H1 (cell line): ENCODE data around the gene CLRN1. TPM values are rescaled to one million over a fixed set of nuclear protein-coding genes. Genes with fewer than 3 reads are reported as not detected.

Source experiments
- CTCF ChIA-PET: fragments of 300-600 bp; sonication (Branson Sonifier 250); formaldehyde crosslinking; loops from one replicate; lab custom pipeline; 2021; ENCODE audit not compliant: partially characterized antibody; lab: Charles Lee
- POLR2A ChIA-PET: fragments of 300-600 bp; sonication (Branson Sonifier 250); formaldehyde crosslinking; loops from one replicate; lab custom pipeline; 2021; ENCODE audit warnings: inconsistent platforms; ENCODE audit not compliant: partially characterized antibody; lab: Charles Lee
- DNase-seq, 2 experiments: peaks; one replicate each; pipeline versions ENCODE4 v3.0.0 to v3.0.0-alpha.2; 2010 to 2022; ENCODE audit warnings: low spot score in 2 of 2, low read depth in 1 of 2, mixed read lengths in 1 of 2
- FAIRE-seq: peaks from 2 replicates; lab custom pipeline; 2011; peaks lifted over from hg19 to GRCh38; lab: Jason Lieb, UNC
- H2AFZ ChIP-seq: 2 replicates; pipeline ENCODE4 v1.8.1; 2012; ENCODE audit warnings: low read length, inconsistent platforms
- H2AK5ac ChIP-seq: 2 replicates; pipeline ENCODE4 v1.6.1; 2013; ENCODE audit warnings: low read depth, low read length
- H2BK120ac ChIP-seq: replicated peaks from 2 replicates; pipeline ENCODE3; 2013; ENCODE audit warnings: low read depth, low read length, inconsistent platforms
- H2BK12ac ChIP-seq: 2 replicates; pipeline ENCODE4 v1.6.1; 2013; ENCODE audit warnings: low read depth, low read length
- H2BK15ac ChIP-seq: 2 replicates; pipeline ENCODE4 v1.6.1; 2013; ENCODE audit warnings: low read length
- H2BK20ac ChIP-seq: 2 replicates; pipeline ENCODE4 v1.6.1; 2013; ENCODE audit warnings: low read length
- H2BK5ac ChIP-seq: 2 replicates; pipeline ENCODE4 v1.6.1; 2013; ENCODE audit warnings: low read depth, low read length
- H3K14ac ChIP-seq: 2 replicates; pipeline ENCODE4 v1.6.1; 2013; ENCODE audit warnings: inconsistent platforms; ENCODE audit not compliant: insufficient read length
- H3K18ac ChIP-seq: 2 replicates; pipeline ENCODE4 v1.6.1; 2013; ENCODE audit warnings: low read length; ENCODE audit errors: extremely low read depth
- H3K23ac ChIP-seq: 2 replicates; pipeline ENCODE4 v1.6.1; 2013; ENCODE audit warnings: inconsistent platforms; ENCODE audit not compliant: insufficient read length
- H3K23me2 ChIP-seq: 2 replicates; pipeline ENCODE4 v1.6.1; 2013; ENCODE audit warnings: low read depth, low read length
- H3K27ac ChIP-seq: 2 replicates; pipeline ENCODE4 v1.6.1; 2011; ENCODE audit warnings: low read depth, low read length, inconsistent platforms
- H3K27me3 ChIP-seq, 4 experiments: replicated peaks in 1 of 4; 1 replicate in 1 of 4; 2 replicates in 3 of 4; pipeline versions ENCODE4 v1.6.1 to v1.8.1; 2011 to 2013; ENCODE audit warnings: low read length in 3 of 4, mild to moderate bottlenecking in 3 of 4, inconsistent platforms in 2 of 4, mixed read lengths in 2 of 4, moderate library complexity in 1 of 4; ENCODE audit not compliant: control insufficient read depth in 3 of 4, insufficient read depth in 3 of 4; ENCODE audit errors: extremely low read depth in 1 of 4
- H3K36me3 ChIP-seq, 4 experiments: 2 replicates each; pipeline versions ENCODE4 v1.6.1 to v1.8.1; 2011 to 2013; ENCODE audit warnings: mild to moderate bottlenecking in 4 of 4, low read length in 3 of 4, moderate library complexity in 2 of 4, control low read depth in 1 of 4, inconsistent platforms in 1 of 4; ENCODE audit not compliant: insufficient read depth in 4 of 4, control insufficient read depth in 2 of 4
- H3K4ac ChIP-seq: replicated peaks from 2 replicates; pipeline ENCODE3; 2013; ENCODE audit warnings: low read length, low read depth, mixed read lengths, inconsistent platforms; ENCODE audit not compliant: insufficient read length
- H3K4me1 ChIP-seq, 4 experiments: replicated peaks in 1 of 4; 1 replicate in 1 of 4; 2 replicates in 3 of 4; pipeline versions ENCODE4 v1.6.1 to v1.8.1; 2011 to 2013; ENCODE audit warnings: low read length in 3 of 4, inconsistent platforms in 2 of 4, mixed read lengths in 1 of 4; ENCODE audit not compliant: insufficient read depth in 4 of 4, control insufficient read depth in 3 of 4
- H3K4me2 ChIP-seq, 2 experiments: 2 replicates each; pipeline versions ENCODE4 v1.6.1 to v1.8.1; 2011 to 2013; ENCODE audit warnings: low read depth in 2 of 2, low read length in 2 of 2, control low read depth in 1 of 2, inconsistent platforms in 1 of 2, mild to moderate bottlenecking in 1 of 2; ENCODE audit not compliant: insufficient read depth in 1 of 2
- H3K4me3 ChIP-seq, 4 experiments: fragments of 200-600, 300-600 bp in 1 of 4; sonication (generic), shearing (Covaris generic), sonication (Bioruptor Twin) in 1 of 4; 2 replicates each; pipeline versions ENCODE4 v1.5.1 to v1.8.1; 2011 to 2016; ENCODE audit warnings: low read length in 4 of 4, low read depth in 3 of 4, control low read depth in 2 of 4, inconsistent platforms in 2 of 4, mild to moderate bottlenecking in 2 of 4, mixed read lengths in 1 of 4, moderate library complexity in 1 of 4; ENCODE audit not compliant: insufficient read depth in 2 of 4; ENCODE audit errors: extremely low read depth in 1 of 4
- H3K56ac ChIP-seq: replicated peaks from 2 replicates; pipeline ENCODE3; 2013; ENCODE audit warnings: low read depth, mild to moderate bottlenecking, mixed read lengths, low read length, inconsistent platforms; ENCODE audit not compliant: insufficient read length
- H3K79me1 ChIP-seq: 2 replicates; pipeline ENCODE4 v1.6.1; 2013; ENCODE audit warnings: low read depth, low read length, control low read depth
- H3K79me2 ChIP-seq, 2 experiments: 2 replicates each; pipeline versions ENCODE4 v1.6.1 to v1.8.1; 2012 to 2013; ENCODE audit warnings: low read length in 2 of 2, mild to moderate bottlenecking in 2 of 2, inconsistent platforms in 1 of 2; ENCODE audit not compliant: insufficient read depth in 2 of 2, control insufficient read depth in 1 of 2
- H3K9ac ChIP-seq, 4 experiments: replicated peaks in 1 of 4; 1 replicate in 1 of 4; 2 replicates in 3 of 4; pipeline versions ENCODE4 v1.6.1 to v1.8.1; 2011 to 2013; ENCODE audit warnings: low read depth in 3 of 4, low read length in 3 of 4, control low read depth in 2 of 4, mild to moderate bottlenecking in 2 of 4, moderate library complexity in 2 of 4, inconsistent platforms in 1 of 4; ENCODE audit errors: extremely low read depth in 1 of 4
- H3K9me3 ChIP-seq, 2 experiments: 2 replicates each; pipeline versions ENCODE4 v1.6.1 to v1.8.1; 2012 to 2013; ENCODE audit warnings: mild to moderate bottlenecking in 2 of 2, moderate library complexity in 2 of 2, control low read depth in 1 of 2, inconsistent platforms in 1 of 2, low read depth in 1 of 2, low read length in 1 of 2, mixed read lengths in 1 of 2; ENCODE audit not compliant: insufficient read depth in 2 of 2
- H4K20me1 ChIP-seq, 2 experiments: replicated peaks in 1 of 2; 2 replicates each; pipeline versions ENCODE3 to v1.8.1; 2011 to 2013; ENCODE audit warnings: inconsistent platforms in 2 of 2, low read length in 2 of 2, mild to moderate bottlenecking in 1 of 2; ENCODE audit not compliant: insufficient read depth in 2 of 2, control insufficient read depth in 1 of 2
- H4K5ac ChIP-seq: 2 replicates; pipeline ENCODE4 v1.6.1; 2013; ENCODE audit warnings: low read length, low read depth, mixed read lengths, inconsistent platforms; ENCODE audit not compliant: insufficient read length
- H4K8ac ChIP-seq: 2 replicates; pipeline ENCODE4 v1.8.0; 2013; ENCODE audit warnings: mild to moderate bottlenecking, moderate library complexity, low read length, inconsistent platforms; ENCODE audit not compliant: insufficient read depth; ENCODE audit errors: extremely low read depth
- H4K91ac ChIP-seq: replicated peaks from 2 replicates; pipeline ENCODE3; 2013; ENCODE audit warnings: low read length, mixed read lengths, inconsistent platforms; ENCODE audit not compliant: insufficient read length
- GTF2F1 ChIP-seq: IDR thresholded peaks from 2 replicates; pipeline ENCODE4 v1.6.1; 2012; ENCODE audit warnings: low read depth, low read length, improper control_type of control experiment, borderline replicate concordance
- JUND ChIP-seq: IDR thresholded peaks from 2 replicates; pipeline ENCODE4 v1.6.1; 2011; ENCODE audit warnings: mild to moderate bottlenecking, improper control_type of control experiment, low read length
- POLR2A ChIP-seq, 2 experiments: IDR thresholded peaks; 1 replicate in 1 of 2; 2 replicates in 1 of 2; pipeline ENCODE4 v1.6.1; 2011; ENCODE audit warnings: low read depth in 2 of 2, low read length in 2 of 2, mild to moderate bottlenecking in 2 of 2; ENCODE audit errors: control extremely low read depth in 1 of 2
- RNF2 ChIP-seq: fragments of 200-900, 300-1000 bp; sonication (generic); IDR thresholded peaks from 2 replicates; pipeline ENCODE4 v1.7.1; 2016; ENCODE audit warnings: borderline replicate concordance, low read depth, mild to moderate bottlenecking, antibody characterized with exemption, low read length; ENCODE audit not compliant: poor library complexity, severe bottlenecking; ENCODE audit errors: missing control alignments
- WGBS, 2 experiments: shearing (Covaris generic) in 1 of 2; methylation state at CpG; one replicate each; pipeline versions ENCODE4 v1.1.6 to v1.1.7; 2013 to 2015; ENCODE audit warnings: low lambda C conversion rate in 2 of 2, mixed read lengths in 2 of 2, inconsistent platforms in 1 of 2, low coverage in 1 of 2, missing lambda C conversion rate in 1 of 2; ENCODE audit not compliant: insufficient replicate concordance in 2 of 2, insufficient coverage in 1 of 2, insufficient read length in 1 of 2; ENCODE audit errors: extremely low coverage in 1 of 2, missing lambda C conversion rate in 1 of 2; 5-methylcytosine and 5-hydroxymethylcytosine counted together
- polyA plus RNA-seq, 7 experiments: library from polyadenylated mRNA; depleted of rRNA in 3 of 7; stranded (reverse) in 5 of 7; unstranded in 2 of 7; fragments of >200 nt in 5 of 7; fragments of 200-250 nt in 2 of 7; gene quantifications; 1 replicate in 5 of 7; 2 replicates in 1 of 7; 4 replicates in 1 of 7; pipeline versions ENCODE4 v1.2.1 to v1.2.3, GENCODE V29; 2011 to 2013; ENCODE audit warnings: missing spikeins in 2 of 7, mixed read lengths in 2 of 7
- total RNA-seq: library from RNA; stranded (reverse); fragmentation: NEBNext Ultra II Directional; extraction: Animal tissue kit (Norgen Biotek cat#: 25700); gene quantifications from 2 replicates; pipeline ENCODE4 v1.2.1, GENCODE V29; 2021

The CLRN1 gene
- total and polyA plus RNA-seq, 2 of the 8 experiments (the other 6 are each of a cell fraction or from before 2014, with no cell fraction given): 0.20 to 0.35 TPM

- CTCF ChIA-PET: interaction anchor here (1.0 to 1.2 kb wide), 2 partner anchors 183 to 249 kb away, joined by 3 to 4 read pairs; no protein-coding TSS in a partner anchor
- no peak overlapping the region for H2BK15ac ChIP-seq
- H2BK5ac ChIP-seq: no peak overlapping the region; the same call in 1 of the 2 replicates
- H2BK120ac ChIP-seq: no peak overlapping the region
- no peak overlapping the region for H3K27ac ChIP-seq
- no peak overlapping the region for H3K56ac ChIP-seq
- FAIRE-seq (no peak), DNase-seq (no peak)
- H2AK5ac ChIP-seq: no peak overlapping the region
- peaks cover 1% of the 10 kb centered on the region; the same call in 1 of the 2 replicates for H3K23me2 ChIP-seq
- peaks cover 0 to 13% (median 8%) of the 10 kb centered on the region in 4 experiments; a peak in 4 of 7 replicates for H3K4me1 ChIP-seq
- H3K4me2 ChIP-seq: no peak overlapping the region; a peak in 1 of 4 replicates
- H3K79me2 ChIP-seq: no peaks in the 10 kb centered on the region
- H3K9ac ChIP-seq: no peak overlapping the region
- 0 out of 8 replicates have a peak overlapping the region, but pooled peaks of 1 of the 4 experiments have one; percentile 20 for H3K4me3 ChIP-seq
- no peak overlapping the region for H3K23ac ChIP-seq
- no peaks in the 10 kb centered on the region for H4K20me1 ChIP-seq
- H2BK20ac ChIP-seq: no peak overlapping the region
- no peak overlapping the region for H4K5ac ChIP-seq
- H3K79me1 ChIP-seq: no peaks in the 10 kb centered on the region
- TF ChIP-seq JUND (peak; percentile 15; the same call in 1 of the 2 replicates), GTF2F1 (no peak), RNF2 (no peak), POLR2A (IDR thresholded peaks at IDR 0.05; ENCODE audit: control extremely low read depth in 1 of 2, low read depth in 2 of 2, low read length in 2 of 2) (no peak)
- no peaks in the 10 kb centered on the region for H3K27me3 ChIP-seq
- no peaks in the 10 kb centered on the region for H3K9me3 ChIP-seq
- H2BK12ac ChIP-seq: no peak overlapping the region
- H3K18ac ChIP-seq: no peak overlapping the region
- H3K4ac ChIP-seq: no peak overlapping the region
- H3K36me3 ChIP-seq: no peaks in the 10 kb centered on the region
- POLR2A ChIA-PET: interaction anchor here (0.6 kb wide), 1 partner anchor 8 kb away, joined by 3 read pairs; no protein-coding TSS in a partner anchor
- 36% methylated on average over 6 of the region's 6 CpGs; no CpG with 5 or more reads in 1 of the 2 experiments for WGBS, 2 experiments
- H4K8ac ChIP-seq: no peak overlapping the region
- no peak overlapping the region for H4K91ac ChIP-seq
- no peak overlapping the region for H3K14ac ChIP-seq
- H2AFZ ChIP-seq: peak overlapping the region; percentile 10; the same call in 1 of the 2 replicates
Observed at GRCh38 chr3:150970665-150971324, 1.7 kb downstream of the CLRN1 start.
